NCI-H748 (cell line): Measurements from ENCODE around the gene SEMA5A.

Experiments
- DNase-seq: peaks from one replicate; lab custom pipeline; 2025; ENCODE audit not compliant: unreplicated experiment; lab: John Stamatoyannopoulos, UW

SEMA5A gene

DNA sequence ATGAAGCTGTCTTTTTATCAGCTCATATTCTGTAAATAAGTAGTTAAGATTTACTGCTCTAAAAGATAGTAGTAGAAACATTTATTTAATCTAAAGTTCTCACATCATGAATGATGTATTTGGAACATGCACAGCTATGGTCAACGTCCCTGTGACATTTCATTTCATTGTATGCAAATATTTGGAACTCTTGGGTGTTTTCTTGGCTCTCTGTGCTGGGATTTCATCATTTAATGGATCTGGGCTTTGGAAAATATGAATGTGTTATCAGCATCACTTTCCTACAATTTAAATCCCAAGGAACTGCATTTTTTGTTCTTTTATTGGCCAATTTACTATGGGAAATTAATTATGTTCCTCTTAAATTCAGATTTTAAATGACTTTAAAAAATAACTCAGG, 462.9 kb downstream of the SEMA5A start:
- no peak for DNase-seq

DNA sequence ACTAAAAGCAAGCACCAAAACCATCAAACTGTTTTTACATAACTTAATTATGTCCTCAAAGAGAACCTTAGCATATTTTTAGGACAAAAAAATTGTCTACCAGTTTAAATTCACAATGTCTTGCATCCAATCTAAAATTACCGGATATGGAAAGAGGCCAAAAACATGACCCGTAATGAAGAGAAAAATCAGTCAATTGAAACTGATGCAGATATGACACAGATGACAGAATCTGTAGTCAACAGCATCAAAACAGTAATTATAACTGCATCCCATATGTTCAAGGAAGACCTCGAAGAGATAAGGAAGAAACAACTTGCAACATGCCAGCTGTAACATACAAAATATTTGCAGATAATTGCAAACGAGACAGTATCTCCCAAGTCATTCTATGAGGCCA, 473.2 kb downstream of the SEMA5A start:
- no peak for DNase-seq

DNA sequence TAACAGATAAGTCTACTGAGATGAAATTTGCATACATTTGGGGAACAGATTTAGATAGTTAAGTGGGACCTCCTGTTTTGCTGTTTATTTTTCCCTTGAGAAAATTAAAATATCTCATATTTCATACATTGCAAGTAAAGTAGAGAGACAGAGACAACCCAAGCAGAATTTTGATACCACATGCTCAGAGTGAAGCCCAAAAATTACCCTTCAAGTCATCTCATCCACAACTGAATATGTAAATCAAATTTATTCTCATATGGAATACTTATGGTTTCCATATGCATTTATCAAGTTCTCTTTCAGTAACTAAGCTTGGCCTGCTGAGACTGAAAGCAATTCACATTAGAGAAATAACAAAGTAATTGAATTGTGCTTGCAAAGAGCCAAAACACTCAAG, 474.4 kb downstream of the SEMA5A start:
- no peak for DNase-seq

DNA sequence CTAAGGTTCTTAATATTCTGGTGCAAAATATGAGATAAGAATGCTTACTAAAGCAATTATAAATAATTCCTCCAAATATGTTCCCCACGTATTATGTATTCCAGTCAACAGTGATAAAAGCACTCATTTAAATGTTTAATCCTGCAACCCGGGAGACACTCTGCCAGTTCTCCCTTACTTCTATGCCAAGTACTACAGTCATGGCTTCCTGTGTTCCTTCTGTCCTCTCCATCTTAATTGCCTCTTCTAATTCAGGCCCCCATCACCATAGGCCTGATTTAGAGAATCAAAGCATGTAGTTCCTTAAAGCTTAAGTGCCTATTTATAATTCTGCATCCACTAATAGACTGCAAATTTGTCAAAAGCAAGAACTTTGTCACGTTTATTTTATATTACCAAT, 474.8 kb downstream of the SEMA5A start:
- no peak for DNase-seq

DNA sequence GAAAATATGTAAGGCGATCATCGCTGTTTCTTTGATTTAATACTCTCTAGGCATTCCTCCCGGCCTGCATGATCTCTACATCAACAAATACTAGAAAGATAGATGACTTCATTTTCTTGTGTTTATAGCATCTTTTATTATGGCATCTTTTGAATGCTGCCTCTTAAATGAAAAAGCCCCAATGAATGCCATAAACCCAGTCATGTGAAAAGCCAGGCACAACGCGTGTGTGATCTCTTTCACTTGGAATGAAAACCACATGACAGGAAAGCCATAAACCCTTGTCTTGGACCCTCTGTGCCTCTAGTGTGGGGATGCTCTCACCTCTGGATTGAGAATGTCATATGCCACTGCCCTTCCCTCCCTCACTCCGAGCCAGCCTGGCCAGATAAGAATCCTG, 476.2 kb downstream of the SEMA5A start:
- no peak for DNase-seq

DNA sequence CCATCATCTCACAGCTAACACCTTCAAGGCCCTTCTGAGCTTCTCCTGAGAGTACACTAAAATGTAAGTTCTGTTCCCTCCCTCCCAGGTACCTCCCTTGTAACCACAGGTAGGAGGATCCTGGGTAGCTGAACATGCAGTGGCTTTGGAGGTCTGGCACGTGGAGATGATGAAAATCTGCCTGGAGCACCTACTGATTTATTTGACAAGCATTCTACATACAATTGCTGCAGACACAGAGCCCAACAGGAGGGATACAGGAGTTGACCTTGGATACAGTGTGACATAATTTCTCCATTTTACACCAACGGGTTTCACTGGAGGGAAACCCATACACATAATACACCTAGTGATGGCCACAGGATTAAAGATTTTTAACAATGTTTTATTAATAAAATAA, 478.7 kb downstream of the SEMA5A start:
- peak; percentile 22 for DNase-seq

DNA sequence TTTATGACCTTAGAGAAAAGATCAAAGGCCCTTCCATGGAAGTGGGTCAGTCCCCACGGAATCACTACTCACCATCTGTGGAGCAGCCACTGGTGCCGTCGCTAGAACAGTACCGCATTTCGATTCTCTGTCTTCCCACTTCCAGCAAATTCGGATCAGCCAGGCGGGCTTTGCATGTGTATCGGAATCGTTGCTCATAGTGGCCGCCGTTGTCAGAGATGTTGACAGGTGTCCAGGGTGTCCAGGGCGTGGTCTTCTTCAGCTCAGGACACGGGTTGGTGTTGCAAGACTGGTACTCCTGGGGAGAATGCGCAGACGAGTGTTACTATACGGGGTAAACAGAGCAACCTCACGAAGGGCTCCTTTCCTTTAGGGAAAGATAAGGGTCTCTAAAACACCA, 479.5 kb downstream of the SEMA5A start:
- DNase-seq: no peak

DNA sequence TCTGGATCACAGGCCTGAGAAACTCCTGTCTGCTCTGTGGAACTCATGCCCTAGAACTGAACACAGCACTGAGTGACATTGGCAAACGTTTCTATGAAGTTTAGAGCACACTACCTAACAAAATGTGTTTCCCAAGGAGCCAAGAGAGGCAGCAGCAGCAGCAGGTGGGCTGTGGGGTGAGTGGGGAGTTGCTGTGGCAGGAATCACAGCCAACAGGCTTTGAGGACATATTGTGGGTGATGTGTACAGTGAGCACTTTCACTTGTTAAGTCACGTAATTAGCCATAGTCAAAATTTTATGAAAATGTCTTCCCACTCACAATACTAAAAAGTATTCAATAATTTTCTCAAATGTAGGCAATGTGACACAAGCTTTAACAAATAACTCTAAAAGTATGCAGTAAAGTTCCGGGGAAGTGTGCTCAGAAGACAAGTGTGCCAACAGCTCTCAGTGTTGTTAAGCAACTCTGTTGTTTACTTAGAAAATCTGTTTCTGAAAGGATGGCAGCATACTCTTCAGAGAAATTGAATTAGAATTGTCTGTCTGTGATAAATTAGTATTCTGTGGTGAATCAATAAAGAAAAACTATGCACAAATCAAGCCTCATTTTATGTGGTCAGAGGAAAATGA, 482.1 kb downstream of the SEMA5A start:
- no peak for DNase-seq

DNA sequence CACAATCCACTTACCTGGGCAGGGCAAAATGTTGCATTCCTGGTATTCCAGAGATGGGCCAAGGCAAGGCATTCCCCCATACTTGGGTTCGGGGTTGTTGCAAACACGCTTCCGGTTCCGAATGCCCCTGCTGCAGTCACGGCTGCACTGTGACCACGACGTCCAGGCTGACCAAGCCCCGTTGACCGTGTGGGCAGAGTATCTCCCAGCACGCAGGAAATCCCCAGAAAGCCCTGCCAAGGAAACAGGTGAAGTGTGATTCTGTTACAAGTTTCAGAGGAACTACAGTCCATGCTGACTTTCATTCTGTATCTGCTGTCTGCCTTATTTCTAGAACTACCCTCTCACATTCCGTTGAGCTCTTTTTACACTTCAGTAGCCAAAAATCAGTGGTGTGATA, 483.0 kb downstream of the SEMA5A start:
- no peak for DNase-seq

DNA sequence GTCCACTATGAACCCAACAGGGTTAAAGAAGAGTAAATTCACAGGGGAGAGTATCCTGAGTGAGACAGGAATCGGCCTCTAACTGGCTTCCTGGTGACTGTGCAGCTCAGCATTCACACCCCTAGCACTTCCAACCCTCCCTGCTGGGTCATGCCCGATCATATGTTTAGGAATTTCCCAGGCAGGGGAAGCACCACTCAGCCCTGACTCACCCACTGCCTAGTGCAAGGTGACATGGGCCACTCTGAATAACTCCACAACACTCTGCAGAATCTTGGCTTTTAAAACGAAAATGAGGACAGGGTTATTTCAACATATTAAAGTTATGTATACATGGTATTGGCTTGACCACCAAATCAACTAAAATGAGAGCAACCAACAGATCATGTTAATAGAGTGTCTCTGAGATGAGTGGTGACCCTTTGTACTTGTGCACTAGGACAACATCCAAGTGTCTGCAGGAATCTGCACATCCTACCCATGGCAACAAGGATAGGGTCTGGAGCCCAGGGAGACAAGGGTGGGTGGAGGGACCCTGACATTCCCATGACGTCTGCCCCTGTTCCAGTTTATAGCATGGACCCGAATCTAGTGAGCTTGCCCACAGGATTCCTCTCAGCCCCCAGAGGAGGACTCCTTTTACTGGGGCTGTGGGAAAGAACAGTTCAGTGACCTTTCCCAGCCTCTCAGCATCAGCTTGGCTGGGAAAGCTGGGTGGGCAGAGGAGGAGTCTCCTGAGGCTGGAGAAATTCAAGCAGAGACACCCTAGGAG, 485.8 kb downstream of the SEMA5A start:
- no peak for DNase-seq

DNA sequence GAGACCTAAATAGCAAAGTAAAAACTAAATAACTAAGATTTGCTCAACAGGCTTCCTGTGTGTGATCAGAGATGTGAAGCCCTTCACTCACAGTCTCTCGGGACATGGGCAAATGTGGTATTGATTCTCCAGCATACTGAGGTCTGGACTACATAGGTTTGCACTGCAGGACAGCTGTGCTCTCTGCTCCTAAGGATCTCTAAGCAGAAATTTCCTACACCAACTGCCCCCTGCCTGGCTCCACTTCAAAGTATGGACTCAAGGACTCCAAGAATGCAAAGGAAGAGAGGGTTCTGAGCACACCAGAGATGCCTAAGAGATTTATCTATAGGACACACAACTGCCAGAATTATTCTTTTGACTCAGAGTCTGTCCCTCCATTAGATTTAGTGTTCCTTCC, 487.2 kb downstream of the SEMA5A start:
- no peak for DNase-seq

DNA sequence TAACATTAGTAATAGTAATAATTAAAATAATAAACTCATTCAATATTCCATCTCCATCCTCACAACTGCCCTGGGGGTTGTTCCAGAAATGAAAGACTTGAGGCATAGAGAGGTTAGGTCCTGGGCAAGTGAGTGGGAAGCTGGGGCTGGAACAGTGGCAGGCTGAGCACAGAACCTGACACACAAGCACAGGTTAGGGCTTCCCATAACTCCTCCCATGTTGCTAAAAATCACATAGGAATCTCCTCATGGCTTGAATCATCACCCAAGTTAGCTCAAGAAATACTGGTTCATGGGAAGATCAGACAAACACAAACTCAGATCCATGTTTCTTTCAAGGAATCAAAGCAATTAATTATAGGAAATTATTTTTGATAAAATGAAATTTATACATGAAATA, 487.7 kb downstream of the SEMA5A start:
- DNase-seq: no peak

DNA sequence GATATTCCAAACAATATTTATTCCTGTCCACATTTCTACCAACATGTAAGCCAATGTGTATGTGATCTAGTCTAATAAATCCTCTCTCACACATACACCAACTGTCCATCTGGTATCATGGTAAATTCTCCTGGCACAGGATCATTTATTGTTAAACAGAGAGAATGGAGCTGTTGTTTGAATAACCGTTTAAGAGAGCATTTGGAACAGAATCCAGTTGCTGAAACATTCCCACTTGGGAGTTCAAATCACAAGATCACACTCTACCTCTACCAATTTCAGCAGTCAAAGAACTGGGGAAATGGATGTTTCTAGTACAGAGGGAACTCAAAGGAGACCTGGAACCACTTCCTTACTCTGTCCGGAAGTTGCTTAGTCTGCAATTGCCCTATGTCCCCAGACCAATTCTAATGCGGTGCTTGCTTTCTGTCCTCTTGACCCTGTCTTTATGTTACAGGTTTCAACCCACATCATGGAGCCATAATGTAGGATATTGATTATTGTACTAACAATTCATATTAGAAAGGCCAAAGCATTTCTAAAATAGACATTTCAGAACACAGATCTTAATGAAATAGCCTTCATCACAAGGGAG, 488.4 kb downstream of the SEMA5A start:
- no peak for DNase-seq

DNA sequence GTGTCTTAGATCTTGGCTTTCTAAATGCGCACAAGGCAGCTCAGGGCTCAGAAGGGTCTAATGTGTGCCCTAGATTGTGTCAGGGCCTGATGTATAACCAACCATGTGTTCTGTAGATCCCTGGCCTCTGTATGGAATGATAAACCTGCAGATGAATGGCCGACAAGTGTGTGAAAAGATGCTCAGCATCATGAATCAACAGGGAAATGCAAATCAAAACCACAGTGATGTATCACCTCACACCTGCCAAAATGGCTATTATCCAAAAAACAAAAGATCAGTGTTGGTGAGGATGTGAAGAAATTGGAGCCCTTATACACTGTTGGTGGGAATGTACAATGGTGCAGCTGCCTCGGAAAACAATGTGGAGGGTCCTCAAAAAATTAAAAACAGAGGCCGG, 489.8 kb downstream of the SEMA5A start:
- DNase-seq: peak; percentile 73

DNA sequence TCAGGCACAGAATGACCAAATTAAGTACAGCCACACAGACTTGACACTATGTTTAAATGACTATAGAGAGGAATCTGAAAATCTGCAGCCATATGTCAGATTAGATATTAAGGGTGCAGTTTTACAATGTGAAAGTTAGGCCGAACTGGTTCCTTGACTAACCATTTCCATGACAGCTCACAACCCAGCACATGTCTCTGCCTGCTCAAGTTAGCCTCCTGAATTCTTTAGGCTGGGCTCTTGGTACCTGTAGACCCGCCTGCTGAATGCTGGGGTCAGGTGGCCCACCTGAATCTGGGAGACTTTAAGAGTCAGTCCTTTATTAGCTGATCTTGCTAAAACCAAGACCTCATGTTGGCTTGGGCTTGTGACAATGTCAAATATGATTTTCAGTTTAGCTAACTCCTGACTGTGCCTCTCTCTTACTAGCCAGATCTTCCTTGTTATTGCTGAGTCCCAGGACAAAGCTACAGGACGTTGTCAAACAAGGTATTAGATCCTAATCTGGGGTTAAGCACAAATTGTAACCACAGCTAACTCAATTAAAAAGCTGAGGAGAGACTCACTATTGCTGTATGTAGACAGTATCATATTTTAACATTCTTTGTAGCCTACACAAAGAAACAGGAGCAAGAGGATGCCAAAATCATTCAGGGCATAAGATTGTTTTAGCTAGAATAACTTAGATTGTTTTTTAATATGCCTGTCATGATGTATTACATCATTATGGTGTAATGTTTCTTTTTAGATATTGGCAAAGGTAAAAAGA, 490.9 kb downstream of the SEMA5A start:
- DNase-seq: no peak

DNA sequence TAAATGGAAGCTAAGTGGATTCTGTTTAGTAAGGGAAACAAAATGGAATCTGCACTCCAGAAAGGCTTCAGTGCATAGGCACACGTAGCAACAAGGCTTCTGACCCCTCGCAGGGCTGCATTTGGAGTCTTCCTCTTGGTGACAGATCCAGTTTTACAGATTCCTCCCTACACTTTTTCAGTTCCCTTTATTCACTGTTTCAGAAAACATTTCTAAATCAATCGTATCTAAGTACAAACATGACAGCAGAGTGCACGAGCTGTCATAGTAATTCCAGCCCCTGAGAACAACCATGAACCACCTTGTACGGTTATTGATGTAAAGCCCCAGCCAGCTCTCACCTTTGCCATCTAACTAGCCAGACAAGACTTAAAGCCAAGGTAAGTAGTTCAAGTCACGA, 491.6 kb downstream of the SEMA5A start:
- DNase-seq: no peak

DNA sequence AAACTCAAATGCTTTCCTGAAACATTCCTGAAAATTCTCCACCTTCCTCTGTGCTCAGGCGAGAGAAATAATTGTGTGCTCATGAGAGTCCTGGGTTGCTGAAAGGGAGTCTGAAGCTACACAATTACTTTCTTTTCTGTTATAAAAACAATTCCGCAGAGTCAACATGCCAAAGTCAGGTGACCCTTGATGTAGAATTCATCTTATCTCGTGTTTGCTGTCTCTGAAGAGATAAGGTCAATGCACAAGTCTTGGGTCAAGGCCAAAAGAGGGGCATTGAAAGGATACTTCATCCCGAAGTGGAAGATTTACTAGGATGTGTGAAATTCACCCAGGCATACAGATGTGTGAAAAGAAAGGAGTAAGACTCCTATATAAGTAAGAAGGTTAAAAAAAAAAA, 493.5 kb downstream of the SEMA5A start:
- no peak for DNase-seq

DNA sequence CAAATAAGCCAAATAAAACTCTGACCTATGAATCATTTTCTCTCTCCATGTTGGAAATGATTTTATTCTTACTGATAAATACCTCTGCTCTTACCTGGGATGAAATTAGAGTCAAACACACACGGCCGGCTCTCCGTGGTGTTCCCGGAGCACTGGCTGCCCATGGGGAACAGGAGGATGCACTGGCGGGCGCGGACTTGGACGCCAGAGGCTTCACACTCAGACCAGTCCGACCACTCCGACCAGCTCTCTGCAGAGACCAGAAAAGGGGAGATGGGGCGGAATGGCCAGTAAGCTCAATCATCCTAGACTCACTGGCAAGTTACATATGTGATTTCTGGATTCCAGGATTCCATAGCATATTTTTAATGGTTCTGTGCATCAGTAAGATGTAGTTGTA, 494.1 kb downstream of the SEMA5A start:
- DNase-seq: no peak

DNA sequence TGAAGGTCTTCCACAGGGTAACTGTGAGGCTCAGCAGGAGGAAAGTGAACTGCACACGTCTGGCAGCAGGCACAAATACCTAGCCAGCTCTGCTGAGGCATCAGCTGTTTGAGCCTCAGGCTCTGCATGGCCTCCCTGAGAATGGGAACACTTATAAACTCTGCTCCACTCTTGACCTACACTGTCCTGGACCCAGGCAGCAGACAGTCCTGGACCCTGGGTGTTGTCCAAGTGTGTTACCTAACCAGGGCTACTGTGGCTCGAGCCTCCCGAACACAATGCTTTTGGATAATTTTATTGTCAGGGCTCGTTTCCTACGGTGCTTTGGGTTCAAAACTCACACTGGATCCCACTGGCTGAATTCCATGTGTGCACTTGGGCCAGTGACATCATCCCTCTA, 497.9 kb downstream of the SEMA5A start:
- no peak for DNase-seq

DNA sequence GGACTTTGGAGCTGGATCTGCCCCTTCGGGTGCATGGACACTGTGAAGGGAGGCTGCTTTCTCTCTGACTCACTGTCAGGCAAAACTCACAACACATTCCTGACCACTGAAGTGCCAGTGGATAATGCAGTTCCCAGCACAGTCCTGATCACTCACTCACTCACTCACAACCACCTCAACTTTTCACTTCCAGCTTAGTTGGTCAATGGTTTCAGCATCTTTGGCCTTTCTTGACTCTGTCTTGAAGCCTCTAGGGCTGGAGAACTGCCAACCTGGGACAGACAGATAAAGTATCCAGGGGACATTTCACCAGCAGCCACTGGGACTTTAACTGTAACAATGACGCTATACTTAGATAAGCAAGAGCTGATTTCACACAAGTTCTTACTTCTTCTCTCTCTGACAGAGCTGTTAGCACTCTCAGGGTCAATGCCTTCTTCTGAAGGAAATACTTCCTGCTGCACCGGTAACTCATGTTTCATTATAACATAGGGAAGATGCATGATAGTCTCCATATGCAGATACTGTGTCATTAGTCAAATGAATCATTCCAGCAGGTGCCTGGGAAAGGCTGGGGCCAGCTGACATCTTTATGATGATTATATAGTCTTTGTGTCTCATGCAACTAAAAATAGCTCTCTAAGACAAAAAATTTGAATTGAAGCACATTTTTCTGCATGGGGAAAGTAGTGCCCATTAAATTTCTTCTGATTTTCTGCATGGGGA, 499.0 kb downstream of the SEMA5A start:
- DNase-seq: no peak

DNA sequence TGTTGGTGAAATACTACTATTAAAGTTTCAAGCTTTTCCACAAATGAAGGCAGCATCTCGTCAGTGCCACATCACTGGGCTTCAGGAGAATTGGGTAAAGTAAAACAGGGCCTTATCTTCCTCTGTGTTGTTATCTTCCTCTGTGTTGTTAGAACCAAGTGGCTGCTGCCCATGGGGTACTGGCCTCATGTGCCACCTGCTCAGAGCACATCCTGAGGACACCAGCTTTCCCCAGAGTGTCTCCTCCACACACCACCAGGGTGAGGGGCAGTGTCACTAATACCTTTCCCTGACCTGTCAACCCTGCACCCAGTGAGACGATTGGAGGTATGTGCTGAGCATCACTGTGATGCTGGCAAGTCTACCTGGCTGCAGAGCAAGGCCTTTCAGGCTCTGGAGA, 499.9 kb downstream of the SEMA5A start:
- DNase-seq: no peak
